Astrocyte (in vitro differentiated cells and primary cell): Measurements from ENCODE around the gene MATN4. TPM values are rescaled to one million over a fixed set of nuclear protein-coding genes. Genes with fewer than 3 reads are reported as not detected.

ENCODE experiments used
- DNase-seq: peaks from one replicate; pipeline ENCODE4 v3.0.0-alpha.2; 2010; ENCODE audit warnings: low read depth
- FAIRE-seq: peaks from 2 replicates; lab custom pipeline; 2011; peaks lifted over from hg19 to GRCh38; lab: Jason Lieb, UNC
- H2AFZ ChIP-seq: 2 replicates; pipeline ENCODE4 v1.6.0; 2012; ENCODE audit warnings: low read depth, low read length, inconsistent platforms
- H3K27ac ChIP-seq: 2 replicates; pipeline ENCODE4 v1.5.1; 2011; ENCODE audit warnings: low read depth, low read length, inconsistent platforms
- H3K27me3 ChIP-seq: 2 replicates; pipeline ENCODE4 v1.6.0; 2011; ENCODE audit warnings: low read length, inconsistent platforms; ENCODE audit not compliant: insufficient read depth
- H3K36me3 ChIP-seq: 2 replicates; pipeline ENCODE4 v1.5.1; 2011; ENCODE audit warnings: low read length, inconsistent platforms; ENCODE audit not compliant: insufficient read depth
- H3K4me1 ChIP-seq: 2 replicates; pipeline ENCODE4 v1.5.1; 2011; ENCODE audit warnings: low read length, inconsistent platforms; ENCODE audit not compliant: insufficient read depth
- H3K4me2 ChIP-seq: 2 replicates; pipeline ENCODE4 v1.6.0; 2012; ENCODE audit warnings: low read length, inconsistent platforms
- H3K4me3 ChIP-seq: 2 replicates; pipeline ENCODE4 v1.5.1; 2011; ENCODE audit warnings: low read depth, mild to moderate bottlenecking, low read length, inconsistent platforms; ENCODE audit not compliant: insufficient read depth
- H3K79me2 ChIP-seq: 2 replicates; pipeline ENCODE4 v1.6.0; 2012; ENCODE audit warnings: mild to moderate bottlenecking, low read length, inconsistent platforms; ENCODE audit not compliant: insufficient read depth
- H3K9ac ChIP-seq: 2 replicates; pipeline ENCODE4 v1.6.0; 2012; ENCODE audit warnings: mild to moderate bottlenecking, low read length, inconsistent platforms
- H3K9me3 ChIP-seq: 2 replicates; pipeline ENCODE4 v1.5.1; 2012; ENCODE audit warnings: low read depth, mild to moderate bottlenecking, low read length, inconsistent platforms; ENCODE audit not compliant: insufficient read depth
- H4K20me1 ChIP-seq: 2 replicates; pipeline ENCODE4 v1.6.0; 2012; ENCODE audit warnings: low read length, inconsistent platforms; ENCODE audit not compliant: insufficient read depth
- H3K27ac Mint-ChIP-seq: one replicate; pipeline ENCODE4 v1.8.0; 2021; ENCODE audit warnings: mild to moderate bottlenecking, mixed read lengths; ENCODE audit not compliant: unreplicated experiment
- H3K27me3 Mint-ChIP-seq: one replicate; pipeline ENCODE4 v1.8.0; 2021; ENCODE audit warnings: low read depth, mixed read lengths; ENCODE audit not compliant: unreplicated experiment
- H3K36me3 Mint-ChIP-seq: one replicate; pipeline ENCODE4 v1.8.0; 2021; ENCODE audit warnings: low read depth, mixed read lengths; ENCODE audit not compliant: unreplicated experiment
- H3K4me1 Mint-ChIP-seq: one replicate; pipeline ENCODE4 v1.8.0; 2021; ENCODE audit warnings: low read depth, mixed read lengths; ENCODE audit not compliant: unreplicated experiment
- H3K4me3 Mint-ChIP-seq: one replicate; pipeline ENCODE4 v1.8.0; 2021; ENCODE audit warnings: mild to moderate bottlenecking, moderate library complexity, mixed read lengths; ENCODE audit not compliant: unreplicated experiment
- H3K9me3 Mint-ChIP-seq: one replicate; pipeline ENCODE4 v1.8.0; 2021; ENCODE audit warnings: mild to moderate bottlenecking, mixed read lengths; ENCODE audit not compliant: unreplicated experiment
- CTCF ChIP-seq: IDR thresholded peaks from 2 replicates; pipeline ENCODE4 v1.5.1; 2011; ENCODE audit warnings: low read depth, mild to moderate bottlenecking, inconsistent platforms, low read length, moderate library complexity; ENCODE audit not compliant: insufficient read depth
- EZH2 ChIP-seq: IDR thresholded peaks from 2 replicates; pipeline ENCODE4 v1.6.1; 2012; ENCODE audit warnings: mild to moderate bottlenecking, low read length, inconsistent platforms; ENCODE audit not compliant: insufficient read depth
- total RNA-seq: library from RNA; stranded (reverse); gene quantifications from 2 replicates; pipeline ENCODE4 v1.2.1, GENCODE V29; 2021

The MATN4 gene
- total RNA-seq, 1 donor from 2014 or later, result 0.20 TPM

- H3K4me3 ChIP-seq, result no peak overlapping the region
- no peaks in the 10 kb centered on the region for H3K36me3 Mint-ChIP-seq
- no peaks in the 10 kb centered on the region for H3K4me1 ChIP-seq
- no peaks in the 10 kb centered on the region for H3K4me1 Mint-ChIP-seq
- H3K27me3 Mint-ChIP-seq, result peaks cover 17% of the 10 kb centered on the region
- no peaks in the 10 kb centered on the region for H3K79me2 ChIP-seq
- peaks cover 20% of the 10 kb centered on the region for H3K27me3 ChIP-seq
- no peak overlapping the region for H3K27ac ChIP-seq
- DNase-seq (no peak), FAIRE-seq (no peak)
- no peaks in the 10 kb centered on the region for H3K9me3 Mint-ChIP-seq
- no peak overlapping the region for H3K4me3 Mint-ChIP-seq
- no peak overlapping the region for H3K4me2 ChIP-seq
- H3K36me3 ChIP-seq, result no peaks in the 10 kb centered on the region
- no peaks in the 10 kb centered on the region for H4K20me1 ChIP-seq
- no peak for TF ChIP-seq CTCF
- peak; percentile 10 for TF ChIP-seq EZH2
- no peak overlapping the region for H2AFZ ChIP-seq
- no peak overlapping the region for H3K9ac ChIP-seq
- H3K9me3 ChIP-seq, result no peaks in the 10 kb centered on the region
- H3K27ac Mint-ChIP-seq, result no peak overlapping the region
Measured at GRCh38 chr20:45317826-45318225, 9.7 kb upstream of the MATN4 start.

- H3K9me3 ChIP-seq, result no peaks in the 10 kb centered on the region
- no peak for FAIRE-seq
- Mint-ChIP-seq H3K36me3 (no peaks in the 10 kb centered on the region), H3K9me3 (no peaks in the 10 kb centered on the region), H3K27me3 (peaks cover 20% of the 10 kb centered on the region), H3K4me3 (no peak overlapping the region), H3K27ac (no peak overlapping the region), H3K4me1 (no peaks in the 10 kb centered on the region)
- no peak overlapping the region for H2AFZ ChIP-seq
- no peak overlapping the region for H3K27ac ChIP-seq
- no peak overlapping the region for H3K9ac ChIP-seq
- no peak overlapping the region for H3K4me2 ChIP-seq
- TF ChIP-seq CTCF (no peak), EZH2 (no peak)
- no peak overlapping the region for H3K4me3 ChIP-seq
- H3K27me3 ChIP-seq, result peaks cover 20% of the 10 kb centered on the region
- H3K36me3 ChIP-seq, result no peaks in the 10 kb centered on the region
- no peaks in the 10 kb centered on the region for H4K20me1 ChIP-seq
- peaks cover 3% of the 10 kb centered on the region for H3K4me1 ChIP-seq
- H3K79me2 ChIP-seq, result no peaks in the 10 kb centered on the region
- no peak for DNase-seq
Measured at GRCh38 chr20:45316150-45317080, 8.3 kb upstream of the MATN4 start.

GRCh38 chr20:45315672-45316071, 7.6 kb upstream of the MATN4 start:
- Histone ChIP-seq H3K9ac (no peak overlapping the region), H3K27me3 (peaks cover 20% of the 10 kb centered on the region), H3K9me3 (no peaks in the 10 kb centered on the region), H4K20me1 (no peaks in the 10 kb centered on the region), H3K4me2 (no peak overlapping the region), H2AFZ (no peak overlapping the region), H3K27ac (no peak overlapping the region), H3K4me1 (peaks cover 3% of the 10 kb centered on the region), H3K4me3 (no peak overlapping the region), H3K79me2 (no peaks in the 10 kb centered on the region), H3K36me3 (no peaks in the 10 kb centered on the region)
- Mint-ChIP-seq H3K27me3 (peaks cover 23% of the 10 kb centered on the region), H3K4me1 (no peaks in the 10 kb centered on the region), H3K9me3 (no peaks in the 10 kb centered on the region), H3K27ac (no peak overlapping the region), H3K4me3 (no peak overlapping the region), H3K36me3 (peaks cover 3% of the 10 kb centered on the region)
- no peak for TF ChIP-seq EZH2
- TF ChIP-seq CTCF, result no peak
- DNase-seq, result no peak
- no peak for FAIRE-seq
